ENCODE results near the gene CNTRL.

GRCh38 chr9:121225240-121225639 lies 150.5 kb downstream of the CNTRL start:
- TF ChIP-seq CTCF (IDR thresholded peaks at IDR 0.05 in 2 of 3, conservative IDR thresholded peaks at IDR 0.05 in 1 of 3; ENCODE audit: borderline replicate concordance in 1 of 3, insufficient read depth in 1 of 3, low read depth in 2 of 3, low read length in 2 of 3): no peak
- TF ChIP-seq POLR2AphosphoS5 (IDR thresholded peaks at IDR 0.05; ENCODE audit: low read depth, low read length): no peak
- TF ChIP-seq MAX (IDR thresholded peaks at IDR 0.05): no peak
- TF ChIP-seq EZH2 (IDR thresholded peaks at IDR 0.05): no peak
- no peak for TF ChIP-seq REST (IDR thresholded peaks at IDR 0.05; ENCODE audit: low read depth)
- TF ChIP-seq EZH2phosphoT487 (IDR thresholded peaks at IDR 0.05; ENCODE audit: borderline replicate concordance): no peak
